Testis (tissue), 3 donors: ENCODE results near the gene LAMTOR1. TPM values are rescaled to one million over a fixed set of nuclear protein-coding genes. Genes with fewer than 3 reads are reported as not detected.

Experiments used
- DNase-seq: peaks from one replicate; pipeline ENCODE4 v3.0.0-alpha.2; 2019
- H3K27ac ChIP-seq, 2 donors: fragments of 200-600 bp; sonication (generic); one replicate each; pipeline ENCODE4 v1.5.1; 2019
- H3K27me3 ChIP-seq: fragments of 200-600 bp; sonication (generic); one replicate; pipeline ENCODE4 v1.5.1; 2019
- H3K36me3 ChIP-seq: fragments of 200-600 bp; sonication (generic); one replicate; pipeline ENCODE4 v1.5.1; 2017; ENCODE audit warnings: low read depth; ENCODE audit errors: missing control alignments
- H3K4me1 ChIP-seq: fragments of 200-600 bp; sonication (generic); one replicate; pipeline ENCODE4 v1.5.1; 2019
- H3K4me3 ChIP-seq, 2 donors: fragments of 200-600 bp; sonication (generic); one replicate each; pipeline ENCODE4 v1.5.1; 2017 to 2019
- H3K9me3 ChIP-seq: fragments of 200-600 bp; sonication (generic); one replicate; pipeline ENCODE4 v1.5.1; 2017
- CTCF ChIP-seq, 3 experiments: fragments of 450-650 bp in 2 of 3; fragments of 200-600 bp in 1 of 3; sonication (generic) in 1 of 3; IDR thresholded peaks; one replicate each; pipeline ENCODE4 v1.5.1; 2016 to 2019; ENCODE audit warnings: antibody characterized with exemption in 3 of 3, mild to moderate bottlenecking in 2 of 3, moderate library complexity in 1 of 3
- POLR2A ChIP-seq: fragments of 450-650 bp; IDR thresholded peaks from one replicate; pipeline ENCODE4 v1.6.1; 2017; ENCODE audit warnings: antibody characterized with exemption, mild to moderate bottlenecking, moderate library complexity
- WGBS, 2 donors: methylation state at CpG; one replicate each; pipeline ENCODE4 v1.1.5; 2018; 5-methylcytosine and 5-hydroxymethylcytosine counted together
- intact Hi-C: fragments of 100-400 bp; cut with DNase I; formaldehyde crosslinking; loops from one replicate; pipeline ENCODE4 v1.15.1; 2023; ENCODE audit warnings: low total_unique reads
- polyA plus RNA-seq: library from polyadenylated mRNA; stranded (reverse); fragments of 350-450 nt; fragmentation: Illumina TruSeq; extraction: RNeasy Lipid Tissue Mini Kit (QIAGEN cat#74804); gene quantifications from one replicate; pipeline ENCODE4 v1.2.3, GENCODE V29; 2014; ENCODE audit warnings: low read depth, low replicate concordance; ENCODE audit not compliant: insufficient read depth
- total RNA-seq, 2 donors: library from RNA; depleted of rRNA; stranded (reverse); fragments of >200 nt; gene quantifications; one replicate each; pipeline ENCODE4 v1.2.3, GENCODE V29; 2016

The LAMTOR1 gene
- total and polyA plus RNA-seq, 3 donors from 2014 or later, result 86.9 to 107 (median 89.0) TPM

GRCh38 chr11:72112143-72112977 lies 9.3 kb upstream of the LAMTOR1 start, which contains the start of gene ANAPC15:
ANAPC15 (minus strand) TSS chr11:72112695; CDS start chr11:72111276, 1,419 bp downstream.
- H3K4me1 ChIP-seq, result peaks cover 13% of the 10 kb centered on the region
- no peaks in the 10 kb centered on the region for H3K36me3 ChIP-seq
- no peaks in the 10 kb centered on the region for H3K9me3 ChIP-seq
- no peaks in the 10 kb centered on the region for H3K27me3 ChIP-seq
- peak; percentile 99 for DNase-seq
- TF ChIP-seq CTCF (IDR thresholded peaks at IDR 0.05), result peak in 1 of 3 experiments; percentile 1
- TF ChIP-seq POLR2A, result peak; percentile 90
- peak within 1 kb of the TSS; percentile 71 to 81 for H3K4me3 ChIP-seq
- WGBS, 2 donors, result 0% methylated on average over 34 to 49 of the region's 49 CpGs
- intact Hi-C loops, result no loop called here
- peak within 1 kb of the TSS; percentile 92 to 97 for H3K27ac ChIP-seq

DNA sequence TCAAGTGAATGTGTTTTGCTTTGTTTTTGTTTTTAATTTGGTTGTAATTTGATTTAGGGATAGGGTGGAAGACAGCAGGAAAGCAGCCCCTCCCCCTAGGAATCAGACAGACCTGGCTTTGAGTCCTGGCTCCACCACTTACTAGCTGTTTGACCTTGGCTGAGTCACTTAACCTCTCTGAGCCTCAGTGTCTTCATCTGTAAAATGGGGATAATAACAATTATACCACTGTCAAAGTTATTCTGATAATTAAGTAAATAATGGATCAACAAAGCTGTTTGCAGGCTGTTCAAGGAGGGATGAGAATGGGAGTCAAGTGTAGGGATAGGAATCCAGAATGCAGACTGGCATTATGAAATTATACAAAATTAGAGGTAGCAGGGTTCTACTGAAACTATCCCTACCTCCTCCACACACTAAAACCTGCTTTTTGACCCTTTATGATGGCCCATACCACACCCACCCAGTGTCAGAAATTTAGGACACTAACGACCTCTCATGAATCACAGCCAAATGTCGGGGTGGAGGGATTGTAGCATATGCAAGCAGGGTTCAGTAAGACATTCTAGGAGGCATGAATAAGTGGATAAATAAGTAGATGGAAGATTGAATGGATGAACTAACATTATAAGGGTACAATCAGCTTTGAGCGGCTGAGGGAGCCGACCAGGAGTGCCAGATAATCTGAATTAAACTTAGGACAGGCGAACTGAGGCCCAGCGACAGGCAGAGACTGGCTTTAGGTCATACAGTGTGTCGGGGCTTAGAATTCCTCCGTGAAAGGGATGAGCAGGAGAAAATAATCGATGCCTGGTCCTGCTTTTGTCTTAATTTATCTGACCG lies 8.4 kb upstream of the LAMTOR1 start:
- TF ChIP-seq CTCF (IDR thresholded peaks at IDR 0.05) (no peak), POLR2A (no peak)
- 0 to 1% methylated on average over 9 to 10 of the region's 10 CpGs for WGBS, 2 donors
- intact Hi-C loops, result no loop called here
- H3K4me3 ChIP-seq, result peak overlapping the region; percentile 71 to 81
- no peaks in the 10 kb centered on the region for H3K9me3 ChIP-seq
- H3K27ac ChIP-seq, result peak overlapping the region; percentile 92 to 97
- no peaks in the 10 kb centered on the region for H3K27me3 ChIP-seq
- DNase-seq, result no peak
- H3K36me3 ChIP-seq, result no peaks in the 10 kb centered on the region
- H3K4me1 ChIP-seq, result peaks cover 13% of the 10 kb centered on the region

DNA sequence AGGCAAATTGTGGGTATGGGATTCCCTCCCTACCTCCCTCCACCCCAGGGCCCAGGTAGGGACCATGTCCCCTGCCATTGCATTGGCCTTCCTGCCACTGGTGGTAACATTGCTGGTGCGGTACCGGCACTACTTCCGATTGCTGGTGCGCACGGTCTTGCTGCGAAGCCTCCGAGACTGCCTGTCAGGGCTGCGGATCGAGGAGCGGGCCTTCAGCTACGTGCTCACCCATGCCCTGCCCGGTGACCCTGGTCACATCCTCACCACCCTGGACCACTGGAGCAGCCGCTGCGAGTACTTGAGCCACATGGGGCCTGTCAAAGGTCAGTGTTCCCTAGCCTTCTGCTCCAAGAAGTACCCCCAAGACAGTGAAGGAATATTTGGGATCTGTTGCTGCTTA lies 2.8 kb upstream of the LAMTOR1 start, which contains the start of gene TOMT:
Gene TOMT (plus strand): TSS at position 37 of the 400 bp plus-strand sequence. CDS start 28 bp downstream, at position 65.
- no peaks in the 10 kb centered on the region for H3K36me3 ChIP-seq
- TF ChIP-seq CTCF (IDR thresholded peaks at IDR 0.05), result no peak
- no peak for TF ChIP-seq POLR2A
- 90 to 91% methylated on average over 14 of the region's 14 CpGs for WGBS, 2 donors
- H3K4me3 ChIP-seq, result no peak within 1 kb of the TSS
- no peaks in the 10 kb centered on the region for H3K27me3 ChIP-seq
- intact Hi-C loops, result no loop called here
- peaks cover 12% of the 10 kb centered on the region for H3K4me1 ChIP-seq
- DNase-seq, result no peak
- no peaks in the 10 kb centered on the region for H3K9me3 ChIP-seq
- H3K27ac ChIP-seq, result no peak within 1 kb of the TSS

DNA sequence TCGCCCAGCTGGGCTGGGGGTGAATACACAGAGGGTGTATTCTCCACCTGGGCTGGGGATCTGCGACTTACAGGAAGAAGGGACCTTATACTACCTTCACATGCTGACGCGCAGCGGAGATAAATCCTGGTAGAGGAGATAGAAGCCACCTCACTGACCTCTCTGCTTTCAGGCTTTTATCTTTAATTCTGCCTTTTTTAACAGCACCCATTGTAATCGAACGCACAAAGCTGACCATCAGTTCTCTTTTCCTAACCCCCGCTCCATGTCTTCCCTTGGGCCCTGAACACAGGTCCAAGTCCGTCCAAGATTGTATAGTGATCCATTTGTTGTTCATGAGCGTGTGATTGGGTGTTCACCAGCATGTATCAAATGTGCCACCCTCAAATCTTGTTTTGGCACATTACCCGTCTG lies 664 bp upstream of the LAMTOR1 start:
- Histone ChIP-seq H3K4me1 (peaks cover 23% of the 10 kb centered on the region), H3K27ac (peak overlapping the region; percentile 94 to 95), H3K36me3 (no peaks in the 10 kb centered on the region), H3K4me3 (peak overlapping the region; percentile 94 to 98), H3K9me3 (no peaks in the 10 kb centered on the region), H3K27me3 (no peaks in the 10 kb centered on the region)
- no peak for DNase-seq
- TF ChIP-seq CTCF (IDR thresholded peaks at IDR 0.05), result no peak
- no peak for TF ChIP-seq POLR2A
- intact Hi-C loops, result no loop called here
- 42 to 63% methylated on average over 11 of the region's 11 CpGs for WGBS, 2 donors
